AG10803 (cell line): ENCODE data around the gene IL6R.

Experiments
- DNase-seq: peaks from one replicate; pipeline ENCODE4 v3.0.0; 2010; ENCODE audit warnings: low read depth
- H3K4me3 ChIP-seq: 2 replicates; pipeline ENCODE4 v1.5.1; 2011; ENCODE audit warnings: mild to moderate bottlenecking, low read length, control low read depth
- TF ChIP-seq, protein P1 (sequence below): conservative IDR thresholded peaks from 2 replicates; pipeline ENCODE4 v1.5.1; 2011; ENCODE audit warnings: mild to moderate bottlenecking, low read length, control low read depth, inconsistent platforms

Gene IL6R

DNA sequence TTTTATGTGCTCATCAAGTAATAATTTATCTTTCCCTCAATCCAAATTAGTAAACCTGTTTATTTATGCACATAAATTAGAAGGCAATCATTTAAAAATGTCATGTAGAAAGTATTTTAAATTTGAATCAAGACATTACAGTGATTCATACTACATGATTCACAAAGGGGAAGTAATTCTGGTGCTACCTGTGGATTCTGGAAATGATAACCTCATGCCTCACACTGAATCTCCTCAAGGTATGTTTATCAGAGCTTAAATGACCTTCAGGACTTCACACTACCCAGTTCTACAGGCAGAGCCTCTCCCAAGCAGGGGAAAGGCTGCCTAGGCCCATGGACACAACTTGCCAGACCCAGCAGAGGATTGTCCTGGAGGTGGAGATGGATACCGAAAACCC, 71.6 kb downstream of the IL6R start:
- H3K4me3 ChIP-seq: no peak overlapping the region
- TF ChIP-seq, protein P1, sequence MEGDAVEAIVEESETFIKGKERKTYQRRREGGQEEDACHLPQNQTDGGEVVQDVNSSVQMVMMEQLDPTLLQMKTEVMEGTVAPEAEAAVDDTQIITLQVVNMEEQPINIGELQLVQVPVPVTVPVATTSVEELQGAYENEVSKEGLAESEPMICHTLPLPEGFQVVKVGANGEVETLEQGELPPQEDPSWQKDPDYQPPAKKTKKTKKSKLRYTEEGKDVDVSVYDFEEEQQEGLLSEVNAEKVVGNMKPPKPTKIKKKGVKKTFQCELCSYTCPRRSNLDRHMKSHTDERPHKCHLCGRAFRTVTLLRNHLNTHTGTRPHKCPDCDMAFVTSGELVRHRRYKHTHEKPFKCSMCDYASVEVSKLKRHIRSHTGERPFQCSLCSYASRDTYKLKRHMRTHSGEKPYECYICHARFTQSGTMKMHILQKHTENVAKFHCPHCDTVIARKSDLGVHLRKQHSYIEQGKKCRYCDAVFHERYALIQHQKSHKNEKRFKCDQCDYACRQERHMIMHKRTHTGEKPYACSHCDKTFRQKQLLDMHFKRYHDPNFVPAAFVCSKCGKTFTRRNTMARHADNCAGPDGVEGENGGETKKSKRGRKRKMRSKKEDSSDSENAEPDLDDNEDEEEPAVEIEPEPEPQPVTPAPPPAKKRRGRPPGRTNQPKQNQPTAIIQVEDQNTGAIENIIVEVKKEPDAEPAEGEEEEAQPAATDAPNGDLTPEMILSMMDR: no peak
- no peak for DNase-seq

DNA sequence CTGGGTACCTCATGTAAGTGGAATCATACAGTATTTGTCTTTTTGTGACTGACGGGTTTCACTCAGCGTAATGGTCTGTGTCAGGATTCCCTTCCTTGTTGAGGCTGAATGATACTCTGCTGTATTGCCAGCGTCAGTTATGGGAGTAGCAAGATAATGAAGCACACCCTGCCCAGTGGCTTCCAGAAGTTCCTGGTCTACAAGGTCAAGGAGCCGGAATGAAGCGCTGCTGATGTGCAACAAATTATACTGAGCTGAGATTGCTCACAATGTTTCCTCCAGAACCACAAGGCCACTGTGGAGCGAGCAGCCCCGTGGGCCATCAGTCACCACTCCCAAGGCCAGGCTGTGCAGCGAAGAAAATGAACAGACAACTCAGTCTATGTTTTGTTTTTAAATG, 72.9 kb downstream of the IL6R start:
- no peak for DNase-seq
- no peak overlapping the region for H3K4me3 ChIP-seq
- TF ChIP-seq, protein P1: no peak

DNA sequence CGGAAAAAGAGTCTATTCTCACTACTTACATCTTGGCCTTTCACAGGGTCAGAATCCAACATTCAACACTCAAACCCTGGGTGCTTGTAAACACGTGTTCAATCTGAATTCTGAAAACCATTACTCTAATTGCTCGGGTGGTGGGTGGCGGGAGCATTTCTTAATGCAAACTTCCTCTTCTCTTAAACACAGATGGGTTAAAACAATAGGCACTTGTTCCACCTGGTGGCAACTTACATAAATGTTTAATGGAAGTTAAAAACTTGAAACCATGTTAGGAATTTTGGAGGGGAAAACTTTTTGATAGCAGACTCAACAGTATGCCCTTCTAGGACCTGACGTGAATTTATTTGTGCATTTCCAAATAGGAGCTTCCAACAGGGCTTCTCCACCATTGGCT, 73.5 kb downstream of the IL6R start:
- DNase-seq: peak; percentile 23
- H3K4me3 ChIP-seq: no peak overlapping the region
- TF ChIP-seq, protein P1: peak; percentile 29

DNA sequence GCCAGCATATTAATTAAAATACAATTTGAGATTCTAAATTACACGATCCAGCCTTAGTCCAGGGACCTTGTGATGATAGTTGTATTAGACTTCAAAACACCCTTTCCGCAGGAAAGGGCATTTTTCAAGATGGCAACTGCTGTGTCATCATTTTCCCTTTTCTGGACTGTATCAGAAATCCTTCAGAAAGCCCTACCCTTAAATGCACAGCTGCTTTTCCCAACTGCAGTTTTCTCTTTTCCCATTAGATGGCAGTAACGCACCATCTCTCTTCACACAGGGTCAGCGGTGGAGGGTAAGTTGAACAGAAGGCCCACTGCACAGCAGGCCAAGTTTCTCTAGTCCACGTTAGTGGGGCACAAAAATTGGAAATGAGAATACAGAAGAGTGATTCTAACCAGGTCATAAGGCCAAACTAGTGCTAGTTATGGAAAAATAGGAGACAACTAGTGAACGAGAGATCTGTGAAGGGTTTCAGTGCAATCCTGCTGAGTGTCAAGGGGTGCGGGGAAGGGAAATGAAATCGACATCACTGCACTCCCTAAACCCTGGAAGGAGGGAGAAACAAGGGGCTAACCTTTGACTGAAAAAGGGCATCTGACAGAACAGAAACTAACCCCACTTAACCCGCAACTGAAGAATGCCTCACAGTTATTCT, 74.8 kb downstream of the IL6R start:
- no peak overlapping the region for H3K4me3 ChIP-seq
- TF ChIP-seq, protein P1: peak; percentile 94
- DNase-seq: peak; percentile 81

DNA sequence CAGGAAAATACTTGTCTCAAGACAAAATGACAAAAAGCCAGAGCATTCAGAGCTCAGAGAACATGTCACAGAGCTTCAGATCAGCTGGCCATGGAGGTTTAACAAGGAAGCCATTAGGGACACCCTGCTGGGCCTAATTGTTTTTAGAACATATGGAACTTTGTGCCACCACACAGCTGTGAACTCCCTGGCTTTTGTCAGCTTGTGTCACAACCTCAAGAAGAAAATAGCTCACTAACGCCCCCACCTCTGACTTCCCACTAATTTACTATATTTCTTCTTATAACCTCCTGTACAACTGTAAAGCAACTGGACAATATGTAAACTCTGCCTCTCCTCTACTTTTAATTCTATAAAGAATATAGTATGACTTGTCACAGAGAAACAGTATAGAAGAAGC, 75.9 kb downstream of the IL6R start:
- no peak overlapping the region for H3K4me3 ChIP-seq
- TF ChIP-seq, protein P1: no peak
- DNase-seq: no peak

DNA sequence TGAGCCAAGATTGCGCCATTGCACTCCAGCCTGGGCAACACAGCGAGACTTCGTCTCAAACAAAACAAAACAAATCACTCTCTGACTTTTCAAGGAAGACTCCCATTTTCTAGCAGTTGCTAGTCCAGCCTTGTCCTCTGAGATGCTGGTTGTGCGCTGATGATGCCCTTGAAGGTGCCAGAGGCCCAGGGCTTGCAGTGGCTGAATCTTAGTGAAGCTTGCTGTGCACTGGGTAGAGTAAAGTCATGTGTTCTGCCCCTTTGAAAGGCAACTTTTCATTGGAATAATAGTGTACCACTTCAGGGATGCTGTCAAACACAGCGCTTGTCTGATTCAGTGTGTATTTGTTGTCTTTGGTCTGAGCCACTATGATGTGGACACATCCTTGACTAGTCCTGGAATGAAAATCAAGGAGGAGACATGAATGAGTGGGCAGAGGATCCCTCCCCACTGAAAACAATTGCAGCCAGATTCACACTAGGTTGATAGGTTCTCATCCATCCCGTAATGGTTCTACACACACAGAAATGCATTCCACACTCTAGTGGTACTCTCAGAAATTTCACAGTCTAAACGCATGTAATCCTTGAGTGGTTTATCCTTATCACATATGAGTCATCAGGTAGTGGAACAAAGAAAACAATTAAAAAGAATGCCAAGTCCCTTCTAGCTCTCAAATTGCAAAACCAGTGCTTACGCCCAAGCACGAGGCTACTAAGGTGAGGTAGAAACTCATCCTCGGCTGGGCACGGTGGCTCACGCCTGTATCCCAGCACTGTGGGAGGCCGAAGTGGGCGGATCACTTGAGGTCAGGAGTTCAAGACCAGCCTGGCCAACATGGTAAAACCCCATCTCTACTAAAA, 79.0 kb downstream of the IL6R start:
- TF ChIP-seq, protein P1: no peak
- DNase-seq: no peak
- no peak overlapping the region for H3K4me3 ChIP-seq

DNA sequence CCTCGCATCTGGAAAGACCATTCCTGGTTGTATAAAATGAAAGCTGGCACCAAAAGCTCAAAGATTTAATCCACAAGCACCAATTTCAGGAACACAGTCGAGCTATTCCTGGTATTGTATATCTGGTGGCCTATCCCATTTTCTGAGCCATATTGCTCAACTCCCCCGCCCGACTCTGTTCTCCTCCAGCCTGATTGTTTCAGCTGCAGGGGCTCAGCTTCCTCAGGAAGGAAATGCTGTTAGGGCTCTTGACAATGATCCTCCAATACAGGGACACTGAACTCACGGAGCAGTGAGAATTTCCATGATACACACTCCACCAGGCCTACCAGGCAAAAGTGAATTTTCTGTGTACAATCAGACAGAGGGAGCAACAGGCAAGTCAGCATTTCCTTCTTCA, 80.0 kb downstream of the IL6R start:
- H3K4me3 ChIP-seq: no peak overlapping the region
- no peak for DNase-seq
- TF ChIP-seq, protein P1: no peak
